ENCODE data around the gene EIF5. TPM values are rescaled to one million over a fixed set of nuclear protein-coding genes. Genes with fewer than 3 reads are reported as not detected.

Gene EIF5
- polyA plus RNA-seq, 3 donors, result 162 to 191 (median 163) TPM

GRCh38 chr14:103310576-103311095, 23.4 kb upstream of the EIF5 start:
- H3K4me2 ChIP-seq (replicated peaks; ENCODE audit: extremely low read depth, low read length, poor library complexity, severe bottlenecking), result no peak overlapping the region
- H3K27ac ChIP-seq (ENCODE audit: low read depth in 1 of 2, low read length in 2 of 2), result no peak overlapping the region
- Mint-ChIP-seq H3K27me3 (ENCODE audit: low read depth in 3 of 3) (peaks cover 1 to 6% (median 4%) of the 10 kb centered on the region in 3 donors), H3K4me3 (no peak overlapping the region), H3K27ac (no peak overlapping the region), H3K4me1 (peaks cover 7% of the 10 kb centered on the region), H3K36me3 (no peaks in the 10 kb centered on the region), H3K9me3 (peaks cover 0 to 19% (median 10%) of the 10 kb centered on the region in 7 donors)
- no peaks in the 10 kb centered on the region for H3K79me2 ChIP-seq (ENCODE audit: insufficient read depth, low read length)
- no peak for TF ChIP-seq CTCF (IDR thresholded peaks at IDR 0.05)
- no peak overlapping the region for H3K4me3 ChIP-seq (replicated peaks in 1 of 3; ENCODE audit: low read depth in 2 of 3, low read length in 3 of 3)
- no peaks in the 10 kb centered on the region for H3K36me3 ChIP-seq (replicated peaks in 1 of 2; ENCODE audit: control insufficient read depth in 1 of 2, insufficient read depth in 2 of 2, low read length in 2 of 2)
- H2AFZ ChIP-seq (ENCODE audit: insufficient read depth, low read depth, low read length, poor library complexity, severe bottlenecking), result no peak overlapping the region
- H4K20me1 ChIP-seq (ENCODE audit: insufficient read depth, low read length), result no peaks in the 10 kb centered on the region
- no peaks in the 10 kb centered on the region for H3K27me3 ChIP-seq (ENCODE audit: control insufficient read depth in 2 of 2, insufficient read depth in 2 of 2, low read length in 2 of 2)
- H3K9me3 ChIP-seq (replicated peaks in 1 of 2; ENCODE audit: control insufficient read depth in 1 of 2, insufficient read depth in 1 of 2, low read length in 2 of 2), result peaks cover 0 to 10% of the 10 kb centered on the region in 2 donors
- 100% methylated on average over 4 of the region's 12 CpGs for WGBS (ENCODE audit: insufficient coverage)
- H3K4me1 ChIP-seq (ENCODE audit: control insufficient read depth in 1 of 2, insufficient read depth in 2 of 2, low read length in 2 of 2), result no peaks in the 10 kb centered on the region
- no peak overlapping the region for H3K9ac ChIP-seq (ENCODE audit: insufficient read depth, low read length, poor library complexity, severe bottlenecking)
- intact Hi-C loops (cut with micrococcal nuclease), result no loop called here
- DNase-seq, result no peak

- TF ChIP-seq CTCF (IDR thresholded peaks at IDR 0.05), result no peak
- no peaks in the 10 kb centered on the region for H3K36me3 ChIP-seq (replicated peaks in 1 of 2; ENCODE audit: control insufficient read depth in 1 of 2, insufficient read depth in 2 of 2, low read length in 2 of 2)
- H3K9me3 ChIP-seq (replicated peaks in 1 of 2; ENCODE audit: control insufficient read depth in 1 of 2, insufficient read depth in 1 of 2, low read length in 2 of 2), result peaks cover 0 to 7% of the 10 kb centered on the region in 2 donors
- no peak overlapping the region for H3K9ac ChIP-seq (ENCODE audit: insufficient read depth, low read length, poor library complexity, severe bottlenecking)
- H3K4me2 ChIP-seq (replicated peaks; ENCODE audit: extremely low read depth, low read length, poor library complexity, severe bottlenecking), result no peak overlapping the region
- H2AFZ ChIP-seq (ENCODE audit: insufficient read depth, low read depth, low read length, poor library complexity, severe bottlenecking), result no peak overlapping the region
- no peaks in the 10 kb centered on the region for H4K20me1 ChIP-seq (ENCODE audit: insufficient read depth, low read length)
- H3K4me1 ChIP-seq (ENCODE audit: control insufficient read depth in 1 of 2, insufficient read depth in 2 of 2, low read length in 2 of 2), result no peaks in the 10 kb centered on the region
- Mint-ChIP-seq H3K9me3 (peaks cover 0 to 15% (median 3%) of the 10 kb centered on the region in 7 donors), H3K27ac (no peak overlapping the region), H3K4me3 (no peak overlapping the region), H3K27me3 (ENCODE audit: low read depth in 3 of 3) (peaks cover 0 to 6% (median 3%) of the 10 kb centered on the region in 3 donors), H3K4me1 (peaks cover 9% of the 10 kb centered on the region), H3K36me3 (no peaks in the 10 kb centered on the region)
- no peak overlapping the region for H3K4me3 ChIP-seq (replicated peaks in 1 of 3; ENCODE audit: low read depth in 2 of 3, low read length in 3 of 3)
- no peaks in the 10 kb centered on the region for H3K27me3 ChIP-seq (ENCODE audit: control insufficient read depth in 2 of 2, insufficient read depth in 2 of 2, low read length in 2 of 2)
- no peak overlapping the region for H3K27ac ChIP-seq (ENCODE audit: low read depth in 1 of 2, low read length in 2 of 2)
- no peaks in the 10 kb centered on the region for H3K79me2 ChIP-seq (ENCODE audit: insufficient read depth, low read length)
- DNase-seq, result no peak
- intact Hi-C loops (cut with micrococcal nuclease), result no loop called here
- WGBS (ENCODE audit: insufficient coverage), result 93% methylated on average over 20 of the region's 31 CpGs
Observed at GRCh38 chr14:103311171-103311997, 22.7 kb upstream of the EIF5 start.

Measured in CD14-positive monocyte (primary cell).